Neural cell (in vitro differentiated cells): ENCODE results near the gene TSEN54.

Source experiments
- CTCF ChIP-seq: fragments of 450-650 bp; IDR thresholded peaks from 2 replicates; pipeline ENCODE4 v1.5.1; 2014; ENCODE audit warnings: antibody characterized with exemption, mild to moderate bottlenecking, moderate library complexity; ENCODE audit not compliant: poor library complexity, severe bottlenecking
- SMC3 ChIP-seq: fragments of 450-650 bp; conservative IDR thresholded peaks from 2 replicates; pipeline ENCODE4 v1.6.1; 2014; ENCODE audit warnings: antibody characterized with exemption, mild to moderate bottlenecking, moderate library complexity; ENCODE audit not compliant: poor library complexity
- TAF1 ChIP-seq: IDR thresholded peaks from 2 replicates; pipeline ENCODE4 v1.6.1; 2012; ENCODE audit warnings: low read depth

GRCh38 chr17:75550139-75550465 lies 33.8 kb downstream of the TSEN54 start:
- TF ChIP-seq SMC3 (no peak), TAF1 (no peak), CTCF (no peak)
